Thyroid gland (tissue), 4 donors: ENCODE data around the gene CHTF18. TPM values are rescaled to one million over a fixed set of nuclear protein-coding genes. Genes with fewer than 3 reads are reported as not detected.

Experiments
- DNase-seq, 2 donors: peaks; one replicate each; pipeline ENCODE4 v3.0.0-alpha.2; 2019
- H3K27ac ChIP-seq, 3 donors: fragments of 200-600 bp; sonication (generic); 1 replicate in 2 of 3; 2 replicates in 1 of 3; pipeline ENCODE4 v1.5.1; 2016 to 2019; ENCODE audit warnings: mild to moderate bottlenecking in 1 of 3, moderate library complexity in 1 of 3
- H3K27me3 ChIP-seq: fragments of 200-600 bp; sonication (generic); one replicate; pipeline ENCODE4 v1.5.1; 2019
- H3K36me3 ChIP-seq, 2 donors: fragments of 200-600 bp; sonication (generic); one replicate each; pipeline ENCODE4 v1.5.1; 2016 to 2019
- H3K4me1 ChIP-seq, 2 donors: fragments of 200-600 bp; sonication (generic); one replicate each; pipeline ENCODE4 v1.5.1; 2017 to 2019
- H3K4me3 ChIP-seq, 3 donors: fragments of 200-600 bp; sonication (generic); replicated peaks in 1 of 3; 1 replicate in 2 of 3; 2 replicates in 1 of 3; pipeline ENCODE4 v1.5.1; 2016; ENCODE audit warnings: mild to moderate bottlenecking in 1 of 3
- H3K9me3 ChIP-seq: fragments of 200-600 bp; sonication (generic); one replicate; pipeline ENCODE4 v1.5.1; 2017
- POLR2A ChIP-seq, 2 donors: fragments of 450-650 bp; IDR thresholded peaks; one replicate each; pipeline ENCODE4 v1.6.1; 2017; ENCODE audit warnings: antibody characterized with exemption in 2 of 2, mild to moderate bottlenecking in 2 of 2, moderate library complexity in 1 of 2
- WGBS, 2 donors: methylation state at CpG; one replicate each; pipeline ENCODE4 v1.1.5; 2017; 5-methylcytosine and 5-hydroxymethylcytosine counted together
- intact Hi-C: fragments of 100-400 bp; cut with DNase I; formaldehyde crosslinking; loops from one replicate; pipeline ENCODE4 v1.15.1; 2023
- total RNA-seq, 4 donors: library from RNA; depleted of rRNA; stranded (reverse); fragments of >200 nt; gene quantifications; one replicate each; pipeline ENCODE4 v1.2.3, GENCODE V29; 2016
- TF ChIP-seq, protein P1 (sequence below), 6 experiments: fragments of 200-600 bp in 3 of 6; fragments of 450-650 bp in 3 of 6; sonication (generic) in 3 of 6; IDR thresholded peaks; one replicate each; pipeline ENCODE4 v1.5.1; 2016 to 2019; ENCODE audit warnings: antibody characterized with exemption in 6 of 6, mild to moderate bottlenecking in 2 of 6, inconsistent platforms in 1 of 6, moderate library complexity in 1 of 6

CHTF18 gene
- total RNA-seq, 4 donors from 2014 or later: 10.1 to 14.6 (median 11.7) TPM

DNA sequence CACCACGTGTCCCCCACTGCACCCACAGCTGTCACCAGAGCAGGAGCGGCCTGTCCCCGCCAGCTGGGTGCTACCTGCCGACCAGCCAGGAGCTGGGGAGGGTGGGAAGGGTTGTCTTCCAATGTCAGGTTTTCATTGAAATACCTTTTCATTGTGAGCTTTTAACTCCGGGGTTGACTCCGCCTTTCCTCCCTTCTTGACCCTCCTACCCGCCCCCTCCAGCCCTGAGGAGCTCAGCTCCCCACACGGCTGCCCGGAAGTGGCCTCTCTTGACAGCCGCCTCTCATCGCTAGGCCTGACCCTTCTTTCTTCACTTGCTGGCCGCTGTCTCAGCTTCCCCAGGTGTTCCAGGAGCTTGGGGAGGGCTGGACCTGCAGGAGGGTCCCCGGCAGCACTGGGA lies 33.3 kb downstream of the CHTF18 start:
- no peak overlapping the region for H3K4me3 ChIP-seq
- peaks cover 5% of the 10 kb centered on the region for H3K27me3 ChIP-seq
- 48 to 56% methylated on average over 13 of the region's 13 CpGs for WGBS, 2 donors
- no peak for DNase-seq
- H3K27ac ChIP-seq: no peak overlapping the region
- H3K4me1 ChIP-seq: no peaks in the 10 kb centered on the region
- no peaks in the 10 kb centered on the region for H3K36me3 ChIP-seq
- TF ChIP-seq, protein P1, sequence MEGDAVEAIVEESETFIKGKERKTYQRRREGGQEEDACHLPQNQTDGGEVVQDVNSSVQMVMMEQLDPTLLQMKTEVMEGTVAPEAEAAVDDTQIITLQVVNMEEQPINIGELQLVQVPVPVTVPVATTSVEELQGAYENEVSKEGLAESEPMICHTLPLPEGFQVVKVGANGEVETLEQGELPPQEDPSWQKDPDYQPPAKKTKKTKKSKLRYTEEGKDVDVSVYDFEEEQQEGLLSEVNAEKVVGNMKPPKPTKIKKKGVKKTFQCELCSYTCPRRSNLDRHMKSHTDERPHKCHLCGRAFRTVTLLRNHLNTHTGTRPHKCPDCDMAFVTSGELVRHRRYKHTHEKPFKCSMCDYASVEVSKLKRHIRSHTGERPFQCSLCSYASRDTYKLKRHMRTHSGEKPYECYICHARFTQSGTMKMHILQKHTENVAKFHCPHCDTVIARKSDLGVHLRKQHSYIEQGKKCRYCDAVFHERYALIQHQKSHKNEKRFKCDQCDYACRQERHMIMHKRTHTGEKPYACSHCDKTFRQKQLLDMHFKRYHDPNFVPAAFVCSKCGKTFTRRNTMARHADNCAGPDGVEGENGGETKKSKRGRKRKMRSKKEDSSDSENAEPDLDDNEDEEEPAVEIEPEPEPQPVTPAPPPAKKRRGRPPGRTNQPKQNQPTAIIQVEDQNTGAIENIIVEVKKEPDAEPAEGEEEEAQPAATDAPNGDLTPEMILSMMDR (IDR thresholded peaks at IDR 0.05): no peak
- intact Hi-C loops: no loop called here
- H3K9me3 ChIP-seq: no peaks in the 10 kb centered on the region

DNA sequence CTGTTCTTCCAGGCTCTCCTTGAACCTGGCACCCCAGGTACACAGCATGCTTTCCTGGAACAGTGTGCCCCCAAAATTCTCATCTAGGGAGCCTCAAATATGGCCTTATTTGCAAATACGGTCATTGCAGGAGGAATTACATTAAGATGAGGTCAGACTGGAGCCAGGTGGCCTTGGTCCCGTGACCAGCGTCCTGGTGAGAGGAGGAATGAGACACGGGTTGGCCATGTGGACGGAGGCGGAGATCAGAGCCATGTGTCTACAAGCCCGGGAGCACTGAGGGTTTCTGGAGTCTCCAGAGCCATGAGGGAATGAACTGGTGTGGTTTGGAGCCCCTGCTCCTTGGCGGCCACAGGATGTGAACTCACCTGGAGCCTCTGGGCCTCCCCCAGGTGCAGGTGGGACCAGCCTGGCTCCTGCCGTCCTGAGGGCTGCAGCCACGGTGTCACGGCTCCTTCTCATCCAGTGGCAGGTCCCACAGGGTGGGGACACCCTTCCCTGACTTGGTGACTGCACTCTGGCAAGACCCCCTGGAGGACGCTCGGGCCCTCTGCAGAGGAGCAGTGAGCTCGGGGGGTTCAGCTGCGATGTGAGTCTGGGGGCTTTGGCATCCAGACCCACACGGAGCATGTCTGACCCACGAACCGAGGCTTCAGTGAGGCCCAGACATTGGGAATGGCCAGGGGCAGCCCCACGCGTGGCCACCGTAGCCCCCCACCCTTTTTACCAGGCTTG lies 33.9 kb downstream of the CHTF18 start:
- no peak for DNase-seq
- no peak for TF ChIP-seq POLR2A (IDR thresholded peaks at IDR 0.05)
- TF ChIP-seq, protein P1 (IDR thresholded peaks at IDR 0.05): no peak
- H3K4me1 ChIP-seq: no peaks in the 10 kb centered on the region
- 81 to 89% methylated on average over 14 to 19 of the region's 21 CpGs for WGBS, 2 donors
- intact Hi-C loops: no loop called here
- H3K9me3 ChIP-seq: no peaks in the 10 kb centered on the region
- H3K27me3 ChIP-seq: peaks cover 5% of the 10 kb centered on the region
- H3K4me3 ChIP-seq: no peak overlapping the region
- no peaks in the 10 kb centered on the region for H3K36me3 ChIP-seq
- H3K27ac ChIP-seq: no peak overlapping the region

DNA sequence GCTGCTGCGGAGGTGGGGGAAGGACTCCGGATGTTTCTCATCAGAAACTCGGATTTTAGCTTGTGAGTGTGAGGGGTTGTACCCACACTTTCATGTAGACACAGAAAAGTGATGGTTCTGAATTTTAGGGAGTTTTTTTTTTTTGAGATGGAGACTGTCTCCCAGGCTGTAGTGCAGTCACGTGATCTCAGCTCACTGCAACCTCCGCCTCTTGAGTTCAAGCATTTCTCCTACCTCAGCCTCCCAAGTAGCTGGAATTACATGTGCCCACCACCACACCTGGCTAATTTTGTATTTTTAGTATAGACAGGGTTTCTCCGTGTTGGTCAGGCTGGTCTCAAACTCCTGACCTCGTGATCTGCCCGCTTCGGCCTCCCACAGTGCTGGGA lies 34.5 kb downstream of the CHTF18 start:
- H3K27ac ChIP-seq: no peak overlapping the region
- WGBS, 2 donors: 89 to 90% methylated on average over 7 to 9 of the region's 9 CpGs
- TF ChIP-seq POLR2A (IDR thresholded peaks at IDR 0.05): no peak
- TF ChIP-seq, protein P1 (IDR thresholded peaks at IDR 0.05): no peak
- H3K27me3 ChIP-seq: peaks cover 5% of the 10 kb centered on the region
- no peak for DNase-seq
- no peaks in the 10 kb centered on the region for H3K4me1 ChIP-seq
- intact Hi-C loops: no loop called here
- no peak overlapping the region for H3K4me3 ChIP-seq
- H3K36me3 ChIP-seq: no peaks in the 10 kb centered on the region
- H3K9me3 ChIP-seq: no peaks in the 10 kb centered on the region

DNA sequence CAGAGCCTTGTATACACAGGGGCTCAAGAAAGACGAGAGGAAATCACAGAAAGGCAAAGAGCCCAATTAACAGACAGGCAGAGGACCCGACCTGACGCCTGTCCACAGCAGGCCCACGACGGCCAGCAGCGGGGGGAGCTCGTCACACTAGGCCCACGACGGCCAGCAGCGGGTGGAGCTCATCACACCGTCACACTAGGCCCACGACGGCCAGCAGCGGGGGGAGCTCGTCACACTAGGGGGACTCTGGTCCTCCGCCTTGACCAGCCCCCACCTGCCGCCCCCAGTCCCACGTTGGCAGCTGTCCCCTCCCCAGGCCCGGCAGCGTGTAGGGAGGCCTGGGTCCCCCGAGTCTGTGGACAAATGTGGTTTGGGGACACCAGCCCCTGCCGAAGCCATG lies 35.8 kb downstream of the CHTF18 start:
- Histone ChIP-seq H3K4me1 (no peaks in the 10 kb centered on the region), H3K4me3 (no peak overlapping the region), H3K9me3 (no peaks in the 10 kb centered on the region), H3K27me3 (no peaks in the 10 kb centered on the region), H3K36me3 (no peaks in the 10 kb centered on the region), H3K27ac (no peak overlapping the region)
- no peak for DNase-seq
- intact Hi-C loops: no loop called here
- no peak for TF ChIP-seq POLR2A (IDR thresholded peaks at IDR 0.05)
- TF ChIP-seq, protein P1 (IDR thresholded peaks at IDR 0.05): no peak
- 80% methylated on average over 14 of the region's 22 CpGs for WGBS, 2 donors

DNA sequence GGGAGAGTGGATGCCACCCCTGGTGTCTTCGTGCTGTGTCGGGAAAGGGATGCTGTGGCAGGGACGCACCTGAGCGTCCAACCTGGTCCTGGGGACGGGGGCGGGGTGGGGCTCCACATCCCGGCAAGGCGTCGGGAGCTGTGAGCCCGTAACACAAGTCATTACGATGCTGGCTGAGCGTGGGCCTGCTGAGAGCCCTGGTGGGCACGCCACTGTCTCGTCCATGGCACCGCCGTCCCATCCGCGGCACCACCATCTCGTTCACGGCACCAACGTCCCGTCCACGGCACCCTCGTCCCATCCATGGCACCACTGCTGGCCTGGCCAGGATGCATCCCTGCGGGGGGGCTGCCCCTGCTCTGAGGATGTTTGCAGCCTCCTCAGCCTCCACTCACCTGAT lies 36.2 kb downstream of the CHTF18 start:
- Histone ChIP-seq H3K9me3 (no peaks in the 10 kb centered on the region), H3K4me3 (no peak overlapping the region), H3K27ac (no peak overlapping the region), H3K36me3 (no peaks in the 10 kb centered on the region), H3K4me1 (no peaks in the 10 kb centered on the region), H3K27me3 (no peaks in the 10 kb centered on the region)
- DNase-seq: no peak
- intact Hi-C loops: no loop called here
- 88% methylated on average over 23 of the region's 25 CpGs; no CpG with 5 or more reads in 1 of the 2 donors for WGBS, 2 donors
- TF ChIP-seq POLR2A (IDR thresholded peaks at IDR 0.05): no peak
- TF ChIP-seq, protein P1 (IDR thresholded peaks at IDR 0.05): no peak
